Osteocyte (in vitro differentiated cells): ENCODE results near the gene NAALADL2. TPM values are rescaled to one million over a fixed set of nuclear protein-coding genes. Genes with fewer than 3 reads are reported as not detected.

Source experiments
- DNase-seq: peaks from one replicate; pipeline ENCODE4 v3.0.0; 2021; ENCODE audit warnings: mixed read lengths; ENCODE audit not compliant: unreplicated experiment; ENCODE audit errors: extremely low spot score
- H3K27ac Mint-ChIP-seq: one replicate; pipeline ENCODE4 v1.8.0; 2021; ENCODE audit warnings: mild to moderate bottlenecking, mixed read lengths; ENCODE audit not compliant: unreplicated experiment
- H3K27me3 Mint-ChIP-seq: one replicate; pipeline ENCODE4 v1.8.0; 2021; ENCODE audit warnings: mixed read lengths; ENCODE audit not compliant: unreplicated experiment
- H3K36me3 Mint-ChIP-seq: one replicate; pipeline ENCODE4 v1.8.0; 2021; ENCODE audit warnings: mixed read lengths; ENCODE audit not compliant: unreplicated experiment
- H3K4me1 Mint-ChIP-seq: one replicate; pipeline ENCODE4 v1.8.0; 2021; ENCODE audit warnings: mixed read lengths; ENCODE audit not compliant: unreplicated experiment
- H3K4me3 Mint-ChIP-seq: one replicate; pipeline ENCODE4 v1.8.0; 2021; ENCODE audit warnings: mild to moderate bottlenecking, moderate library complexity, mixed read lengths; ENCODE audit not compliant: unreplicated experiment
- H3K9me3 Mint-ChIP-seq: one replicate; pipeline ENCODE4 v1.8.0; 2021; ENCODE audit warnings: mixed read lengths; ENCODE audit not compliant: unreplicated experiment
- total RNA-seq: library from RNA; stranded (reverse); gene quantifications from 2 replicates; pipeline ENCODE4 v1.2.1, GENCODE V29; 2021
- TF ChIP-seq, protein P1 (sequence below): fragments of 200-600 bp; sonication (generic); IDR thresholded peaks from 2 replicates; pipeline ENCODE4 v1.5.0; 2021; ENCODE audit warnings: antibody characterized with exemption, mild to moderate bottlenecking, moderate library complexity

The NAALADL2 gene
- total RNA-seq, 1 donor from 2014 or later, result 16.1 TPM

DNA sequence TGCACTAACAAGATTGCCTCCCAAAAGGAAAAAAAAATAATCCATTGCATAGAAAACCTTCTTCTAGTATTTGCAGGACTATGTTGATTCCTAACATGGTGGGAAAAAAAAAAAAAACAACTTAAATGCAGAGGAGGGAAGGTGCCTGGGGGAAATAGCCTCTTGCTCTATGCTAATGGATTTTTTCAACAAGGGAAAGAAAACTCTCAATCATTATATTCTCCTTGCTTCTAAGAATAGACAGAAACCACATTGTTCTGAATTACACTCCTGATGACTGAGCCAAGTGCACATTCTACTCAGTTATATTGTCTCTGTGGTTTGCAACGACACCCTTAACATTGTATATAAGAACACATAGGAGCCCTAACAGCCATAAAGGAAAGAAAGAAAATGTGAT lies 760.2 kb downstream of the NAALADL2 start:
- H3K4me1 Mint-ChIP-seq, result no peaks in the 10 kb centered on the region
- H3K9me3 Mint-ChIP-seq, result no peaks in the 10 kb centered on the region
- no peaks in the 10 kb centered on the region for H3K27me3 Mint-ChIP-seq
- no peak overlapping the region for H3K27ac Mint-ChIP-seq
- H3K36me3 Mint-ChIP-seq, result no peaks in the 10 kb centered on the region
- TF ChIP-seq, protein P1, sequence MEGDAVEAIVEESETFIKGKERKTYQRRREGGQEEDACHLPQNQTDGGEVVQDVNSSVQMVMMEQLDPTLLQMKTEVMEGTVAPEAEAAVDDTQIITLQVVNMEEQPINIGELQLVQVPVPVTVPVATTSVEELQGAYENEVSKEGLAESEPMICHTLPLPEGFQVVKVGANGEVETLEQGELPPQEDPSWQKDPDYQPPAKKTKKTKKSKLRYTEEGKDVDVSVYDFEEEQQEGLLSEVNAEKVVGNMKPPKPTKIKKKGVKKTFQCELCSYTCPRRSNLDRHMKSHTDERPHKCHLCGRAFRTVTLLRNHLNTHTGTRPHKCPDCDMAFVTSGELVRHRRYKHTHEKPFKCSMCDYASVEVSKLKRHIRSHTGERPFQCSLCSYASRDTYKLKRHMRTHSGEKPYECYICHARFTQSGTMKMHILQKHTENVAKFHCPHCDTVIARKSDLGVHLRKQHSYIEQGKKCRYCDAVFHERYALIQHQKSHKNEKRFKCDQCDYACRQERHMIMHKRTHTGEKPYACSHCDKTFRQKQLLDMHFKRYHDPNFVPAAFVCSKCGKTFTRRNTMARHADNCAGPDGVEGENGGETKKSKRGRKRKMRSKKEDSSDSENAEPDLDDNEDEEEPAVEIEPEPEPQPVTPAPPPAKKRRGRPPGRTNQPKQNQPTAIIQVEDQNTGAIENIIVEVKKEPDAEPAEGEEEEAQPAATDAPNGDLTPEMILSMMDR, result no peak
- no peak overlapping the region for H3K4me3 Mint-ChIP-seq
- DNase-seq, result no peak

DNA sequence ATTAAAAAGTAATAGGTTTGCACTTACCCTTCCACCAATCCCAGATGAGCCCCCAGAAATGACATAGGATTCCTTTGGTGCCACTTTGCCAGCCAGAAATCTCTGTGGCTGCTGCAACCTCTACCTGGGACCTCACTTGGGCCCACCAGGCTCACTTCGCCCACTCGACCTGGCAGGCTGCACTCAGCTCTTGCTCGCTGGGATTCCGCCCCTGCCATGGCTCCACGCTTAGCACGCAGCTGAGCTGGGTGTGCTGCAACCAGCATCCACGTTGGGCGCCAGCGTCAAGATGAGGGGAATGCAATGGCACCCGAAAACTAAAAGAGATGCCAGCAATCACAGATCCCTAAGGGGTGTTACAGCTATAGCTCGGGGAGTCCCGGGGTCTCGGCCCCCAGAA lies 761.0 kb downstream of the NAALADL2 start:
- no peaks in the 10 kb centered on the region for H3K27me3 Mint-ChIP-seq

DNA sequence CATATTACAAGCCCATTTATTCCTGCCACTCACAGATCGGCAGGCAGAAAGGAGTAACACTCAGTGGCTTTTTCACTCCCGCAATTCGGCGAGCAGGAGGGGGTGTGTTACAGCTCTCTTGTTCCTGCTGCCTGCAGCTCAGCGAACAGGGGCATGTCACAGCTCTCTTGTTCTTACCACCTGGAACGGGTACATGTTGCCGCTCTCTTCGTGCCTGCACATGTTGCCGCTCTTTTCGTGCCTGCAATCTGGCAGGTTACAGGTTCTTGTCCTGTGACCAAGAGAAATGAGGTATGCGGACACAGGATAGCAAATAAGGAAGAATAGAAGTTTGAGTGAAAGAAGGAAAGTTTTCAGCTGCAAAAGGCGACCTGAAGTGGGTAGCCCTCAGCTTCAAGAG lies 761.4 kb downstream of the NAALADL2 start:
- Mint-ChIP-seq H3K27ac (no peak overlapping the region), H3K27me3 (no peaks in the 10 kb centered on the region), H3K36me3 (no peaks in the 10 kb centered on the region), H3K4me1 (no peaks in the 10 kb centered on the region), H3K4me3 (no peak overlapping the region), H3K9me3 (no peaks in the 10 kb centered on the region)
- no peak for DNase-seq
- TF ChIP-seq, protein P1, result no peak

More for the DNA sequence above, 761.0 kb downstream of the NAALADL2 start:
- H3K4me3 Mint-ChIP-seq, result no peak overlapping the region
- H3K27ac Mint-ChIP-seq, result no peak overlapping the region
- no peaks in the 10 kb centered on the region for H3K9me3 Mint-ChIP-seq
- DNase-seq, result no peak
- H3K4me1 Mint-ChIP-seq, result no peaks in the 10 kb centered on the region
- H3K36me3 Mint-ChIP-seq, result no peaks in the 10 kb centered on the region
- TF ChIP-seq, protein P1, result no peak

DNA sequence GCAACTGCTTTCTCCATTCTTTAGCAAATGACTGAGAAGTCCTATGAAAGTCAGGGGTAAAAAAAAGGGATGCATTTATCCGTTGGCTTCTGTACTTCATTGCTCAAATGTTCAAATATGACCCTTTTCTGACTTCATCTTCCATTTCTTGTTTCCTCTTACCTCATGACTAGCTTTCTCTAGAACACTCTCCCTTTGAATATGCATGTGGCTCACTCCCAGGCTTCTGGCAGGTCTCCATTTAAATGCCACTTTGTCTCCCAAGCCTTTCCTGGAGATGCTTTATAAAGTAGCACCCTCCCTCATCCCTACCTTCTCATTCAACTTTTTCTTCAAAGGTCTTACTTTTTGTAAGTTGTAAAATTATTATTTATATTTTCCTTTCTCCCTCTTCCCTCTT lies 781.8 kb downstream of the NAALADL2 start:
- no peaks in the 10 kb centered on the region for H3K4me1 Mint-ChIP-seq
- H3K36me3 Mint-ChIP-seq, result no peaks in the 10 kb centered on the region
- TF ChIP-seq, protein P1, result no peak
- H3K9me3 Mint-ChIP-seq, result no peaks in the 10 kb centered on the region
- no peak overlapping the region for H3K27ac Mint-ChIP-seq
- no peak for DNase-seq
- no peaks in the 10 kb centered on the region for H3K27me3 Mint-ChIP-seq
- no peak overlapping the region for H3K4me3 Mint-ChIP-seq

DNA sequence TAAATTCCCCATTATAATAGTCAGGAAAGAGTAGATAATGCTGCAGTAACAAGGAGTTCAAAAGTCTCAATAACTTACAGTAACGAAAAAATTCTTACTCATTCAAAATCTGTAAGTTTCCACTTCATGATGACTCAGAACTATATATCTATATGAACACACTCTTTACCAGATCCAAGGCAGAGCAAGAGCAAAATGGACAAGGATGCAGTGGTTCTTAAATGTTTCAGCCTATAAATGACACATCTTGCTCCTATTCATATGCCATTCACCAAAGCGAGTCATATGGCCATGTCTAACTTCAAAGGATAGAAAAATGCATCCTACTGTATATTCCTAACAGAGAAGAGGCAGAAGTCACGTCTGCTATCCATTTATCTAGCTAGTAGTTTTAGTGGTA lies 787.7 kb downstream of the NAALADL2 start:
- no peak for DNase-seq
- no peaks in the 10 kb centered on the region for H3K4me1 Mint-ChIP-seq
- no peaks in the 10 kb centered on the region for H3K27me3 Mint-ChIP-seq
- H3K4me3 Mint-ChIP-seq, result no peak overlapping the region
- H3K27ac Mint-ChIP-seq, result no peak overlapping the region
- H3K36me3 Mint-ChIP-seq, result no peaks in the 10 kb centered on the region
- TF ChIP-seq, protein P1, result no peak
- H3K9me3 Mint-ChIP-seq, result peaks cover 4% of the 10 kb centered on the region
